HUES48 (cell line): ENCODE results near the gene ELF1.
"Not testable (repeated sequence)": the region's sequence is repeated elsewhere in the genome, so short reads cannot be mapped to it uniquely, and the experiment has no call there.

Experiments
- H3K27ac ChIP-seq: one replicate; pipeline ENCODE4 v1.7.0; 2013; ENCODE audit warnings: low read depth, low read length, inconsistent platforms
- H3K27me3 ChIP-seq: 2 replicates; pipeline ENCODE4 v1.6.1; 2013; ENCODE audit warnings: mild to moderate bottlenecking, low read length; ENCODE audit not compliant: control insufficient read depth, insufficient read depth
- H3K36me3 ChIP-seq: 2 replicates; pipeline ENCODE4 v1.6.1; 2013; ENCODE audit warnings: low read length; ENCODE audit not compliant: control insufficient read depth, insufficient read depth
- H3K4me1 ChIP-seq: 2 replicates; pipeline ENCODE4 v1.6.1; 2013; ENCODE audit warnings: mild to moderate bottlenecking, low read length; ENCODE audit not compliant: control insufficient read depth, insufficient read depth
- H3K4me3 ChIP-seq: 2 replicates; pipeline ENCODE4 v1.5.1; 2013; ENCODE audit warnings: mild to moderate bottlenecking, low read depth, low read length
- H3K9ac ChIP-seq: 2 replicates; pipeline ENCODE4 v1.6.1; 2013; ENCODE audit warnings: mild to moderate bottlenecking, low read depth, low read length, moderate library complexity
- H3K9me3 ChIP-seq: 2 replicates; pipeline ENCODE4 v1.6.1; 2013; ENCODE audit warnings: low read length; ENCODE audit not compliant: control insufficient read depth, insufficient read depth

The ELF1 gene

DNA sequence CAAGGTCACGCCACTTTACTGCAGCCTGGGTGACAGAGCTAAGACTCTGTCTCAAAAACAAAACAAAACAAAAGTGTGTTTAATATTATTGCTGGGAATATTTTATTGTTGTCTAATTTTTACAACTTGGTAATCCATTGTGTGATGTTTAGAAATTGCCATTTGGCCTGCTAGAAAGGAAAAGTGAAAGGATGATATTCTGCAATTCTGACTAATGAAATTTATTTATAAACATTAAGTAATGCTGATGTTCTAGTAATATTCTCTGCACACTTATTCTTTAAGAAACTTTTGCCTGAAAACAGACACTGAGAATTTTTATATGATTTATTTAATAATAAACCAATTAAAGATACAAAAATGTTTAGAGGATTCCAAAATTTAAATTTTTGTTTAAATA, 87.4 kb downstream of the ELF1 start:
- Histone ChIP-seq H3K9me3 (no peaks in the 10 kb centered on the region), H3K36me3 (0 out of 2 replicates have a peak, but pooled peaks cover 3% of the 10 kb centered on the region), H3K4me3 (no peak overlapping the region), H3K4me1 (peaks cover 8% of the 10 kb centered on the region; the same call in 1 of the 2 replicates), H3K27me3 (no peaks in the 10 kb centered on the region), H3K9ac (no peak overlapping the region), H3K27ac (no peak overlapping the region)

GRCh38 chr13:40929883-40930282, 89.2 kb downstream of the ELF1 start:
- H3K9me3 ChIP-seq, H3K9ac ChIP-seq, H3K4me3 ChIP-seq, H3K36me3 ChIP-seq, H3K27ac ChIP-seq, H3K27me3 ChIP-seq, H3K4me1 ChIP-seq: not testable (repeated sequence)

- H3K9me3 ChIP-seq = no peaks in the 10 kb centered on the region
- no peak overlapping the region for H3K27ac ChIP-seq
- H3K4me1 ChIP-seq = peaks cover 8% of the 10 kb centered on the region; the same call in 1 of the 2 replicates
- no peak overlapping the region for H3K4me3 ChIP-seq
- H3K27me3 ChIP-seq = no peaks in the 10 kb centered on the region
- no peak overlapping the region for H3K9ac ChIP-seq
- H3K36me3 ChIP-seq = 0 out of 2 replicates have a peak, but pooled peaks cover 3% of the 10 kb centered on the region
These were observed 90.1 kb downstream of the ELF1 start for GRCh38 chr13:40928980-40929379.

- no peaks in the 10 kb centered on the region for H3K9me3 ChIP-seq
- no peak overlapping the region for H3K27ac ChIP-seq
- H3K36me3 ChIP-seq = no peaks in the 10 kb centered on the region
- no peaks in the 10 kb centered on the region for H3K27me3 ChIP-seq
- peaks cover 8% of the 10 kb centered on the region; the same call in 1 of the 2 replicates for H3K4me1 ChIP-seq
- H3K9ac ChIP-seq = no peak overlapping the region
- no peak overlapping the region for H3K4me3 ChIP-seq
These were observed 91.2 kb downstream of the ELF1 start for GRCh38 chr13:40927929-40928328.

- H3K36me3 ChIP-seq = no peaks in the 10 kb centered on the region
- no peak overlapping the region for H3K4me3 ChIP-seq
- no peak overlapping the region for H3K27ac ChIP-seq
- no peaks in the 10 kb centered on the region for H3K27me3 ChIP-seq
- H3K4me1 ChIP-seq = peaks cover 14% of the 10 kb centered on the region
- no peak overlapping the region for H3K9ac ChIP-seq
- H3K9me3 ChIP-seq = no peaks in the 10 kb centered on the region
These were observed 95.2 kb downstream of the ELF1 start for GRCh38 chr13:40923867-40924266.

DNA sequence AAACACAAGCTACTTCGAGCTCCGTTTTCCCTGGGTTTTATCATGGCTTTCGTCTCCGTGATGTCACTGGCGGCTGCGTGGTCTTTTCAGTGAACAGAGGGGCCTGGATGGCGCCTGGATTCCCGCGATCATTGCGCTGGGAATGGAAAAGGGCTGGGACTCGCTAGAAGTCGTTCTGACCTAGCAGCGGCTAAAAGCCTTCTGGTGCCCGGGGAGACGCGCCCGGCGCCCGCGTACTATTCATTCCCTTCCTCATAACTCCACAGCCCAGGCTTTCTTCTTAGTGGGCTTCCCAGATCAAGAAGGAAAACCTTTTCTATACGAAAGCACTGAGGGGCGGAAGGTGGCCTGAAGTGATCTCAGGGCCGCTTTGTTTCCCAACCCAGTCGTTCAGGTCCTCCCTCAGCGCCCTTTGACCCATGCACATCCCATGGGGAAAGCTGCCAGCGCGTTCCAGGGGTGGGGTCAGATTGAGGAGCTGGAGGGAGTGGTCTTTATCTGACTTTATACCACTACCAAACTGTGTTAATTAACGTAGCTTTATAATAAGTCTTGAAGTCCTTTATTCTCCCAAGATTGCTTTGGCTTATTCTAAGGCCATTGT, 96.6 kb downstream of the ELF1 start:
- Histone ChIP-seq H3K4me1 (peaks cover 7% of the 10 kb centered on the region; the same call in 1 of the 2 replicates), H3K4me3 (no peak overlapping the region), H3K9me3 (no peaks in the 10 kb centered on the region), H3K27me3 (no peaks in the 10 kb centered on the region), H3K27ac (no peak overlapping the region), H3K9ac (no peak overlapping the region), H3K36me3 (no peaks in the 10 kb centered on the region)

DNA sequence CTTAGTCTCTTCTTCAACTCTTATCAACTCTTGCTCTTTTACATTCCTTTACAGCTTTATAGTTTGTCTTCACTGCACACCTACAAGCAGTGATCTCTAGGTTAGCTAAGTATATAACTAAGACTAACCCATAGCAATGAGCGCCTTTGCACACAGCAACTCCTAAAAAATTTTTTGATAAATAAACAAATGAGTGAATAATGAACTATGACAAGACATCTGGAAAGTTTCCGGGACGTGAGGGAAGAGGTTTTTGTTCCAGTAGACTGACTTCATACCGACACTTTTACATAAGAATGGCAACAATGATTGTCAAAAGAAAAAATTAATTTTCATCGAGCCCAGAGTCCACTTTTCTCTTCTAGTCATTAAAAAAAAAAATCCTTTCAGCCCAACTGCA, 98.3 kb downstream of the ELF1 start:
- Histone ChIP-seq H3K9ac (peak overlapping the region; percentile 67; the same call in 1 of the 2 replicates), H3K27ac (peak overlapping the region; percentile 59), H3K9me3 (no peaks in the 10 kb centered on the region), H3K4me1 (peaks cover 7% of the 10 kb centered on the region; the same call in 1 of the 2 replicates), H3K27me3 (no peaks in the 10 kb centered on the region), H3K4me3 (peak overlapping the region; percentile 76), H3K36me3 (no peaks in the 10 kb centered on the region)

DNA sequence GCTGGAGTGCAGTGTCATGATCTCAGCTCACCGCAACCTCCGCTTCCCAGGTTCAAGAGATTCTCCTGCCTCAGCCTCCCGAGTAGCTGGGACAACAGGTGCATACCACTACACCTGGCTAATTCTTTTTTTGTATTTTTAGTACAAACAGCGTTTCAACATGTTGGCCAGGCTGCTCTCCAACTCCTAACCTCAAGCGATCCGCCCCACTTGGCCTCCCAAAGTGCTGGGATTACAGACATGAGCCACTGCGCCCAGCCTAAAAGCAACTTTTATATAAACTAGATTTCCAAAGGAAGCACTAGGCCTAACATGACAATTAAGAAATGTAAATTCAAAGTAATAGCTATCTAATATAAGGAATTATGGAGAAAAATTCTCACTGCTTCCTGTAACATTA, 99.2 kb downstream of the ELF1 start:
- not testable (repeated sequence) for H3K27ac ChIP-seq, H3K4me3 ChIP-seq, H3K4me1 ChIP-seq, H3K9me3 ChIP-seq, H3K36me3 ChIP-seq, H3K27me3 ChIP-seq, H3K9ac ChIP-seq

DNA sequence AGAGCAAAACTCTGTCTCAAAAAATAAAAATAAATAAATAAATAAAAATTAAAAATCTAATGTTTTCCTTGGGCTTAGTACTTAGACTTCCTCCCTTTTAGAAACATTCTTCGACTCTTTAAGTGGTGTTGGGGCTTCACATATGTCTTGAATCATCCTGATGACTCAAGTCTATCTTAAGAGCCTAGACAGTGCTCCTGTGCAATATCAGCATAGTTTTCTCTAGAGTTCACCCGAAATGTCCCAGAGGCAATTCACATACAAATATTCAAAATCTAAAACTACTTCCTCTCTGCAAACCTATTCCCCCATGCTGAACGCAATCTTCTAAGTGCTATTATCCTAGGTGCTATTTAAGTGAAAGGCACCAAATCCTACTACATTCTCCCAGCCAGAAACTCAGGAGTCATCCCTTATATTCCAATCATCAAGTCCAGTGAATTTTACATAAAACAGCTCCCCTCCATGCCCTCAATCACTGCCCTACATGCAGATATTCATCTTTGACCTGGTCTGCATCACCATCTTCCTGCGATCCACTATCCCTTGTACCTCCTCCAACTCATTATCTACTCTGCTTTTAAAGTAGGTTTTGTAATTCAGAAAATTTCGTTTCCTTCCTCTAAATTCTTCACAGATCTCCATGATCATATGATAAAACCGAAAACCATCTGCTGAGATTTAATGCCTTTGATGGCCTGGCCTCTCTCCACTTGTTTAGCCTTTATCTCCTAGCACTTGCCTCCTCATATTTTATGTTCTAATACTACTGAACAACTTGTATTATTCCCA, 102.7 kb downstream of the ELF1 start:
- Histone ChIP-seq H3K4me1 (peaks cover 7% of the 10 kb centered on the region; the same call in 1 of the 2 replicates), H3K36me3 (no peaks in the 10 kb centered on the region), H3K27ac (no peak overlapping the region), H3K27me3 (no peaks in the 10 kb centered on the region), H3K4me3 (no peak overlapping the region), H3K9me3 (no peaks in the 10 kb centered on the region), H3K9ac (no peak overlapping the region)

- not testable (repeated sequence) for H3K27me3 ChIP-seq, H3K9ac ChIP-seq, H3K9me3 ChIP-seq, H3K36me3 ChIP-seq, H3K4me3 ChIP-seq, H3K27ac ChIP-seq, H3K4me1 ChIP-seq
These were observed 104.3 kb downstream of the ELF1 start for GRCh38 chr13:40914863-40915262.

- Histone ChIP-seq H3K4me1 (no peaks in the 10 kb centered on the region), H3K27ac (no peak overlapping the region), H3K9me3 (no peaks in the 10 kb centered on the region), H3K36me3 (no peaks in the 10 kb centered on the region), H3K9ac (no peak overlapping the region), H3K4me3 (no peak overlapping the region), H3K27me3 (no peaks in the 10 kb centered on the region)
These were observed 107.8 kb downstream of the ELF1 start for GRCh38 chr13:40911341-40911740.
